Activated CD4-positive, alpha-beta memory T cell treated with anti-CD3 and anti-CD28 coated beads for 36 hours (primary cell): ENCODE results near the gene ANTXRL. TPM values are rescaled to one million over a fixed set of nuclear protein-coding genes. Genes with fewer than 3 reads are reported as not detected.
"Not testable (repeated sequence)": the region's sequence is repeated elsewhere in the genome, so short reads cannot be mapped to it uniquely, and the experiment has no call there.

ENCODE experiments used
- CTCF ChIA-PET: fragments of 350-600 bp; sonication (Branson Sonifier 250); formaldehyde crosslinking; loops from one replicate; lab custom pipeline; 2021; ENCODE audit warnings: antibody characterized with exemption, inconsistent platforms; lab: Charles Lee
- POLR2A ChIA-PET: fragments of 350-600 bp; sonication (Branson Sonifier 250); formaldehyde crosslinking; loops from one replicate; lab custom pipeline; 2021; ENCODE audit warnings: antibody characterized with exemption; lab: Charles Lee
- DNase-seq: peaks from one replicate; pipeline ENCODE4 v3.0.0-alpha.2; 2020
- H3K27ac Mint-ChIP-seq: one replicate; pipeline ENCODE4 v1.8.0; 2021; ENCODE audit warnings: mixed read lengths
- H3K27me3 Mint-ChIP-seq: one replicate; pipeline ENCODE4 v1.8.0; 2021; ENCODE audit warnings: mixed read lengths
- H3K36me3 Mint-ChIP-seq: one replicate; pipeline ENCODE4 v1.8.0; 2021; ENCODE audit warnings: mixed read lengths
- H3K4me1 Mint-ChIP-seq: one replicate; pipeline ENCODE4 v1.8.0; 2021; ENCODE audit warnings: low read depth, mixed read lengths
- H3K4me3 Mint-ChIP-seq: one replicate; pipeline ENCODE4 v1.8.0; 2021; ENCODE audit warnings: mild to moderate bottlenecking, mixed read lengths
- H3K9me3 Mint-ChIP-seq: one replicate; pipeline ENCODE4 v1.8.0; 2021; ENCODE audit warnings: mixed read lengths
- intact Hi-C: fragments of 100-400 bp; cut with micrococcal nuclease; formaldehyde crosslinking; loops from one replicate; pipeline ENCODE4 v1.15.1; 2023
- total RNA-seq, 2 experiments: library from RNA; stranded (reverse); gene quantifications; one replicate each; pipeline ENCODE4 v1.2.3, GENCODE V29; 2021

Gene ANTXRL
- total RNA-seq, 2 experiments from 2014 or later, result not detected

- no peak for DNase-seq
- H3K36me3 Mint-ChIP-seq, result no peaks in the 10 kb centered on the region
- ChIA-PET CTCF (no interaction called here), POLR2A (no interaction called here)
- H3K27ac Mint-ChIP-seq, result no peak overlapping the region
- no peaks in the 10 kb centered on the region for H3K4me1 Mint-ChIP-seq
- no peaks in the 10 kb centered on the region for H3K9me3 Mint-ChIP-seq
- intact Hi-C loops, result no loop called here
- no peak overlapping the region for H3K4me3 Mint-ChIP-seq
- no peaks in the 10 kb centered on the region for H3K27me3 Mint-ChIP-seq
Measured at GRCh38 chr10:46309511-46310142, 22.8 kb downstream of the ANTXRL start.

- Mint-ChIP-seq H3K27me3 (no peaks in the 10 kb centered on the region), H3K4me1 (no peaks in the 10 kb centered on the region), H3K9me3 (no peaks in the 10 kb centered on the region), H3K27ac (no peak overlapping the region), H3K36me3 (no peaks in the 10 kb centered on the region), H3K4me3 (no peak overlapping the region)
- CTCF ChIA-PET, result no interaction called here
- POLR2A ChIA-PET, result no interaction called here
- no peak for DNase-seq
- intact Hi-C loops, result no loop called here
Measured at GRCh38 chr10:46310143-46310514, 23.3 kb downstream of the ANTXRL start.

GRCh38 chr10:46310851-46311250 is 24.1 kb downstream of the ANTXRL start:
- Mint-ChIP-seq H3K4me3 (no peak overlapping the region), H3K36me3 (no peaks in the 10 kb centered on the region), H3K4me1 (no peaks in the 10 kb centered on the region), H3K27me3 (no peaks in the 10 kb centered on the region), H3K27ac (no peak overlapping the region), H3K9me3 (no peaks in the 10 kb centered on the region)
- CTCF ChIA-PET, result no interaction called here
- POLR2A ChIA-PET, result no interaction called here
- no peak for DNase-seq
- intact Hi-C loops, result no loop called here

GRCh38 chr10:46311501-46311951 is 24.7 kb downstream of the ANTXRL start:
- Mint-ChIP-seq H3K4me3 (no peak overlapping the region), H3K27ac (no peak overlapping the region), H3K4me1 (no peaks in the 10 kb centered on the region), H3K27me3 (no peaks in the 10 kb centered on the region), H3K9me3 (no peaks in the 10 kb centered on the region), H3K36me3 (no peaks in the 10 kb centered on the region)
- ChIA-PET CTCF (no interaction called here), POLR2A (no interaction called here)
- DNase-seq, result no peak
- intact Hi-C loops, result no loop called here

GRCh38 chr10:46311961-46312431 is 25.2 kb downstream of the ANTXRL start:
- DNase-seq, POLR2A ChIA-PET, H3K27me3 Mint-ChIP-seq, intact Hi-C loops, H3K36me3 Mint-ChIP-seq, H3K4me1 Mint-ChIP-seq, H3K4me3 Mint-ChIP-seq, H3K27ac Mint-ChIP-seq, CTCF ChIA-PET, H3K9me3 Mint-ChIP-seq: not testable (repeated sequence)

GRCh38 chr10:46312953-46313352 is 26.2 kb downstream of the ANTXRL start:
- DNase-seq, result no peak
- ChIA-PET POLR2A (no interaction called here), CTCF (no interaction called here)
- Mint-ChIP-seq H3K4me1 (no peaks in the 10 kb centered on the region), H3K27ac (no peak overlapping the region), H3K9me3 (no peaks in the 10 kb centered on the region), H3K4me3 (no peak overlapping the region), H3K36me3 (no peaks in the 10 kb centered on the region), H3K27me3 (no peaks in the 10 kb centered on the region)
- intact Hi-C loops, result no loop called here

GRCh38 chr10:46314071-46314470 is 27.3 kb downstream of the ANTXRL start:
- ChIA-PET POLR2A (interaction anchor here (0.5 kb wide), 1 partner anchor 1769 kb away, joined by 5 read pairs; no protein-coding TSS in a partner anchor), CTCF (no interaction called here)
- H3K4me3 Mint-ChIP-seq, result no peak overlapping the region
- no peak for DNase-seq
- H3K4me1 Mint-ChIP-seq, result no peaks in the 10 kb centered on the region
- no peaks in the 10 kb centered on the region for H3K9me3 Mint-ChIP-seq
- no peaks in the 10 kb centered on the region for H3K27me3 Mint-ChIP-seq
- intact Hi-C loops, result no loop called here
- H3K27ac Mint-ChIP-seq, result no peak overlapping the region
- H3K36me3 Mint-ChIP-seq, result no peaks in the 10 kb centered on the region

- POLR2A ChIA-PET, H3K4me1 Mint-ChIP-seq, H3K36me3 Mint-ChIP-seq, H3K27ac Mint-ChIP-seq, DNase-seq, H3K4me3 Mint-ChIP-seq, H3K27me3 Mint-ChIP-seq, H3K9me3 Mint-ChIP-seq, CTCF ChIA-PET, intact Hi-C loops: not testable (repeated sequence)
Measured at GRCh38 chr10:46315071-46315860, 28.5 kb downstream of the ANTXRL start.

- Mint-ChIP-seq H3K27ac (no peak overlapping the region), H3K4me3 (no peak overlapping the region), H3K4me1 (no peaks in the 10 kb centered on the region), H3K9me3 (no peaks in the 10 kb centered on the region), H3K36me3 (no peaks in the 10 kb centered on the region), H3K27me3 (peaks cover 1% of the 10 kb centered on the region)
- no peak for DNase-seq
- intact Hi-C loops, result no loop called here
- ChIA-PET CTCF (no interaction called here), POLR2A (no interaction called here)
Measured at GRCh38 chr10:46317370-46317769, 30.6 kb downstream of the ANTXRL start.

- no peak for DNase-seq
- H3K27ac Mint-ChIP-seq, result no peak overlapping the region
- no peak overlapping the region for H3K4me3 Mint-ChIP-seq
- peaks cover 1% of the 10 kb centered on the region for H3K27me3 Mint-ChIP-seq
- CTCF ChIA-PET, result no interaction called here
- POLR2A ChIA-PET, result no interaction called here
- H3K36me3 Mint-ChIP-seq, result no peaks in the 10 kb centered on the region
- no peaks in the 10 kb centered on the region for H3K4me1 Mint-ChIP-seq
- intact Hi-C loops, result no loop called here
- no peaks in the 10 kb centered on the region for H3K9me3 Mint-ChIP-seq
Measured at GRCh38 chr10:46317889-46318288, 31.1 kb downstream of the ANTXRL start.

GRCh38 chr10:46318799-46319198 is 32.0 kb downstream of the ANTXRL start:
- intact Hi-C loops, result no loop called here
- Mint-ChIP-seq H3K9me3 (no peaks in the 10 kb centered on the region), H3K27ac (no peak overlapping the region), H3K4me1 (no peaks in the 10 kb centered on the region), H3K27me3 (peaks cover 1% of the 10 kb centered on the region), H3K4me3 (no peak overlapping the region), H3K36me3 (no peaks in the 10 kb centered on the region)
- no peak for DNase-seq
- ChIA-PET POLR2A (no interaction called here), CTCF (no interaction called here)

GRCh38 chr10:46319389-46319788 is 32.6 kb downstream of the ANTXRL start:
- H3K27me3 Mint-ChIP-seq, result peaks cover 1% of the 10 kb centered on the region
- DNase-seq, result no peak
- no peak overlapping the region for H3K4me3 Mint-ChIP-seq
- ChIA-PET POLR2A (no interaction called here), CTCF (no interaction called here)
- H3K4me1 Mint-ChIP-seq, result no peaks in the 10 kb centered on the region
- intact Hi-C loops, result no loop called here
- H3K27ac Mint-ChIP-seq, result no peak overlapping the region
- H3K36me3 Mint-ChIP-seq, result no peaks in the 10 kb centered on the region
- H3K9me3 Mint-ChIP-seq, result no peaks in the 10 kb centered on the region

GRCh38 chr10:46321770-46322169 is 35.0 kb downstream of the ANTXRL start:
- no peak for DNase-seq
- H3K27me3 Mint-ChIP-seq, result peaks cover 1% of the 10 kb centered on the region
- no peak overlapping the region for H3K4me3 Mint-ChIP-seq
- H3K4me1 Mint-ChIP-seq, result no peaks in the 10 kb centered on the region
- H3K9me3 Mint-ChIP-seq, result no peaks in the 10 kb centered on the region
- intact Hi-C loops, result loop anchor here (10.0 kb wide), 1 partner anchor 97 kb away; no protein-coding TSS in a partner anchor
- CTCF ChIA-PET, result no interaction called here
- H3K36me3 Mint-ChIP-seq, result no peaks in the 10 kb centered on the region
- no peak overlapping the region for H3K27ac Mint-ChIP-seq
- POLR2A ChIA-PET, result no interaction called here
